Neural cell (in vitro differentiated cells): ENCODE measurements around the gene OOEP. TPM values are rescaled to one million over a fixed set of nuclear protein-coding genes. Genes with fewer than 3 reads are reported as not detected.

Experiments
- H2AFZ ChIP-seq: fragments of 200-600, 300-800 bp; sonication (generic), shearing (Covaris generic); 2 replicates; pipeline ENCODE4 v1.6.0; 2014; ENCODE audit warnings: low read depth, mild to moderate bottlenecking, antibody characterized with exemption, low read length, moderate library complexity
- H3F3A ChIP-seq: fragments of 200-600 bp; shearing (Covaris generic); 2 replicates; pipeline ENCODE4 v1.6.1; 2016; ENCODE audit warnings: mild to moderate bottlenecking, moderate library complexity, mixed read lengths, antibody characterized with exemption, low read length; ENCODE audit not compliant: insufficient read depth, poor library complexity, severe bottlenecking
- H3K27ac ChIP-seq: fragments of 200-600, 300-800 bp; sonication (generic), shearing (Covaris generic); 2 replicates; pipeline ENCODE4 v1.5.1; 2014; ENCODE audit warnings: mild to moderate bottlenecking, low read length, moderate library complexity
- H3K27me3 ChIP-seq: fragments of 300-800, 200-600 bp; sonication (generic), shearing (Covaris generic); 2 replicates; pipeline ENCODE4 v1.6.0; 2014; ENCODE audit warnings: mild to moderate bottlenecking, low read depth, low read length, moderate library complexity; ENCODE audit not compliant: insufficient read depth
- H3K36me3 ChIP-seq: fragments of 300-800, 200-600 bp; sonication (generic), shearing (Covaris generic); 2 replicates; pipeline ENCODE4 v1.5.1; 2014; ENCODE audit warnings: mild to moderate bottlenecking, antibody characterized with exemption, low read length, moderate library complexity; ENCODE audit not compliant: insufficient read depth
- H3K4me2 ChIP-seq: fragments of 300-800, 200-600 bp; sonication (generic), shearing (Covaris generic); 2 replicates; pipeline ENCODE4 v1.6.0; 2014; ENCODE audit warnings: mild to moderate bottlenecking, low read length
- H3K4me3 ChIP-seq: fragments of 300-800, 200-600 bp; sonication (generic), shearing (Covaris generic); 2 replicates; pipeline ENCODE4 v1.5.1; 2014; ENCODE audit warnings: mild to moderate bottlenecking, low read length, moderate library complexity
- H3K79me2 ChIP-seq: fragments of 200-600 bp; shearing (Covaris generic); replicated peaks from 2 replicates; pipeline ENCODE4 v1.6.0; 2014; ENCODE audit warnings: mild to moderate bottlenecking, low read length, moderate library complexity; ENCODE audit not compliant: insufficient read depth
- H3K9ac ChIP-seq: fragments of 300-800, 200-600 bp; sonication (generic), shearing (Covaris generic); 2 replicates; pipeline ENCODE4 v1.6.1; 2016; ENCODE audit warnings: mild to moderate bottlenecking, low read length, mixed read lengths
- H3K9me2 ChIP-seq: fragments of 200-600 bp; shearing (Covaris generic); 2 replicates; pipeline ENCODE4 v1.6.1; 2016; ENCODE audit warnings: mild to moderate bottlenecking, low read length, mixed read lengths; ENCODE audit not compliant: insufficient read depth
- H3K9me3 ChIP-seq: fragments of 200-600, 300-800 bp; sonication (generic), shearing (Covaris generic); 2 replicates; pipeline ENCODE4 v1.6.1; 2016; ENCODE audit warnings: mild to moderate bottlenecking, mixed run types, low read length, moderate library complexity, mixed read lengths
- H4K20me1 ChIP-seq: fragments of 200-600 bp; shearing (Covaris generic); 2 replicates; pipeline ENCODE4 v1.6.1; 2016; ENCODE audit warnings: mild to moderate bottlenecking, mixed run types; ENCODE audit not compliant: insufficient read depth
- EP300 ChIP-seq: fragments of 450-650 bp; conservative IDR thresholded peaks from 2 replicates; pipeline ENCODE4 v1.6.1; 2014; ENCODE audit warnings: antibody characterized with exemption, mild to moderate bottlenecking, moderate library complexity; ENCODE audit not compliant: poor library complexity, severe bottlenecking
- EZH2 ChIP-seq: fragments of 200-600, 300-800 bp; shearing (Covaris generic), sonication (generic); IDR thresholded peaks from 2 replicates; pipeline ENCODE4 v1.6.1; 2014; ENCODE audit warnings: antibody characterized with exemption, low read length, borderline replicate concordance, mild to moderate bottlenecking; ENCODE audit not compliant: insufficient read depth, poor library complexity, severe bottlenecking
- MXI1 ChIP-seq: fragments of 450-650 bp; conservative IDR thresholded peaks from 2 replicates; pipeline ENCODE4 v1.6.1; 2014; ENCODE audit warnings: antibody characterized with exemption, mild to moderate bottlenecking; ENCODE audit not compliant: poor library complexity, severe bottlenecking
- POLR2AphosphoS5 ChIP-seq: IDR thresholded peaks from 2 replicates; pipeline ENCODE4 v1.6.1; 2012
- RAD21 ChIP-seq: fragments of 450-650 bp; conservative IDR thresholded peaks from 2 replicates; pipeline ENCODE4 v1.6.1; 2014; ENCODE audit warnings: antibody characterized with exemption, mild to moderate bottlenecking, moderate library complexity
- SMC3 ChIP-seq: fragments of 450-650 bp; conservative IDR thresholded peaks from 2 replicates; pipeline ENCODE4 v1.6.1; 2014; ENCODE audit warnings: antibody characterized with exemption, mild to moderate bottlenecking, moderate library complexity; ENCODE audit not compliant: poor library complexity
- TAF1 ChIP-seq: IDR thresholded peaks from 2 replicates; pipeline ENCODE4 v1.6.1; 2012; ENCODE audit warnings: low read depth
- polyA plus RNA-seq: library from polyadenylated mRNA; depleted of rRNA; stranded (reverse); fragments of >200 nt; gene quantifications from 2 replicates; pipeline ENCODE4 v1.2.3, GENCODE V29; 2014
- TF ChIP-seq, protein P1 (sequence below): IDR thresholded peaks from 2 replicates; pipeline ENCODE4 v1.6.1; 2012; ENCODE audit warnings: borderline replicate concordance
- TF ChIP-seq, protein P2 (sequence below): fragments of 450-650 bp; IDR thresholded peaks from 2 replicates; pipeline ENCODE4 v1.5.1; 2014; ENCODE audit warnings: antibody characterized with exemption, mild to moderate bottlenecking, moderate library complexity; ENCODE audit not compliant: poor library complexity, severe bottlenecking

Gene OOEP
- polyA plus RNA-seq, 1 donor from 2014 or later, result not detected

DNA sequence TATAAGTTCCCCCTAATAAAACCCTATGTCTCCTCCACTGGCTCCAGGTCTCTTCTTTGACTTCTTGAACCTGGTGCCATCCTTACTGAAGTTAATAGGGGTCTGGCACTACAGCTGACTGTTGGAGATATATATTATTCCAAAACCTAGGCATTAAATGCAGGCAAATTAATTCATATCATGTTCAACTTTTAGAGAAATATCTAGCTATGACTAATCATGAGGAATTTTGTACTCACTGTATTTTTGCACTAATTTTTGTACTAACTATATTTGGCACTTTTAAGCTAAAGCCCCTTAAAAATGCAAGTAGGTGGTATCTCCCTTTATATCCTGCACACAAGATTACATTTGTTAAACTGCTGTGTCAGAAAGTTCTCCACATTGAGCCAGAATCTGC, 26.5 kb downstream of the OOEP start:
- H3F3A ChIP-seq, result no peaks in the 10 kb centered on the region
- no peak overlapping the region for H3K4me3 ChIP-seq
- no peaks in the 10 kb centered on the region for H3K27me3 ChIP-seq
- H3K9me2 ChIP-seq, result no peaks in the 10 kb centered on the region
- TF ChIP-seq MXI1 (no peak), EP300 (no peak), TAF1 (no peak), RAD21 (no peak), SMC3 (no peak), EZH2 (no peak), POLR2AphosphoS5 (no peak)
- TF ChIP-seq, protein P1, sequence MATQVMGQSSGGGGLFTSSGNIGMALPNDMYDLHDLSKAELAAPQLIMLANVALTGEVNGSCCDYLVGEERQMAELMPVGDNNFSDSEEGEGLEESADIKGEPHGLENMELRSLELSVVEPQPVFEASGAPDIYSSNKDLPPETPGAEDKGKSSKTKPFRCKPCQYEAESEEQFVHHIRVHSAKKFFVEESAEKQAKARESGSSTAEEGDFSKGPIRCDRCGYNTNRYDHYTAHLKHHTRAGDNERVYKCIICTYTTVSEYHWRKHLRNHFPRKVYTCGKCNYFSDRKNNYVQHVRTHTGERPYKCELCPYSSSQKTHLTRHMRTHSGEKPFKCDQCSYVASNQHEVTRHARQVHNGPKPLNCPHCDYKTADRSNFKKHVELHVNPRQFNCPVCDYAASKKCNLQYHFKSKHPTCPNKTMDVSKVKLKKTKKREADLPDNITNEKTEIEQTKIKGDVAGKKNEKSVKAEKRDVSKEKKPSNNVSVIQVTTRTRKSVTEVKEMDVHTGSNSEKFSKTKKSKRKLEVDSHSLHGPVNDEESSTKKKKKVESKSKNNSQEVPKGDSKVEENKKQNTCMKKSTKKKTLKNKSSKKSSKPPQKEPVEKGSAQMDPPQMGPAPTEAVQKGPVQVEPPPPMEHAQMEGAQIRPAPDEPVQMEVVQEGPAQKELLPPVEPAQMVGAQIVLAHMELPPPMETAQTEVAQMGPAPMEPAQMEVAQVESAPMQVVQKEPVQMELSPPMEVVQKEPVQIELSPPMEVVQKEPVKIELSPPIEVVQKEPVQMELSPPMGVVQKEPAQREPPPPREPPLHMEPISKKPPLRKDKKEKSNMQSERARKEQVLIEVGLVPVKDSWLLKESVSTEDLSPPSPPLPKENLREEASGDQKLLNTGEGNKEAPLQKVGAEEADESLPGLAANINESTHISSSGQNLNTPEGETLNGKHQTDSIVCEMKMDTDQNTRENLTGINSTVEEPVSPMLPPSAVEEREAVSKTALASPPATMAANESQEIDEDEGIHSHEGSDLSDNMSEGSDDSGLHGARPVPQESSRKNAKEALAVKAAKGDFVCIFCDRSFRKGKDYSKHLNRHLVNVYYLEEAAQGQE, result no peak
- TF ChIP-seq, protein P2, sequence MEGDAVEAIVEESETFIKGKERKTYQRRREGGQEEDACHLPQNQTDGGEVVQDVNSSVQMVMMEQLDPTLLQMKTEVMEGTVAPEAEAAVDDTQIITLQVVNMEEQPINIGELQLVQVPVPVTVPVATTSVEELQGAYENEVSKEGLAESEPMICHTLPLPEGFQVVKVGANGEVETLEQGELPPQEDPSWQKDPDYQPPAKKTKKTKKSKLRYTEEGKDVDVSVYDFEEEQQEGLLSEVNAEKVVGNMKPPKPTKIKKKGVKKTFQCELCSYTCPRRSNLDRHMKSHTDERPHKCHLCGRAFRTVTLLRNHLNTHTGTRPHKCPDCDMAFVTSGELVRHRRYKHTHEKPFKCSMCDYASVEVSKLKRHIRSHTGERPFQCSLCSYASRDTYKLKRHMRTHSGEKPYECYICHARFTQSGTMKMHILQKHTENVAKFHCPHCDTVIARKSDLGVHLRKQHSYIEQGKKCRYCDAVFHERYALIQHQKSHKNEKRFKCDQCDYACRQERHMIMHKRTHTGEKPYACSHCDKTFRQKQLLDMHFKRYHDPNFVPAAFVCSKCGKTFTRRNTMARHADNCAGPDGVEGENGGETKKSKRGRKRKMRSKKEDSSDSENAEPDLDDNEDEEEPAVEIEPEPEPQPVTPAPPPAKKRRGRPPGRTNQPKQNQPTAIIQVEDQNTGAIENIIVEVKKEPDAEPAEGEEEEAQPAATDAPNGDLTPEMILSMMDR, result no peak
- no peaks in the 10 kb centered on the region for H4K20me1 ChIP-seq
- H3K9me3 ChIP-seq, result no peaks in the 10 kb centered on the region
- no peak overlapping the region for H3K4me2 ChIP-seq
- H3K36me3 ChIP-seq, result no peaks in the 10 kb centered on the region
- H2AFZ ChIP-seq, result no peak overlapping the region
- H3K79me2 ChIP-seq, result no peaks in the 10 kb centered on the region
- no peak overlapping the region for H3K27ac ChIP-seq
- H3K9ac ChIP-seq, result no peak overlapping the region

DNA sequence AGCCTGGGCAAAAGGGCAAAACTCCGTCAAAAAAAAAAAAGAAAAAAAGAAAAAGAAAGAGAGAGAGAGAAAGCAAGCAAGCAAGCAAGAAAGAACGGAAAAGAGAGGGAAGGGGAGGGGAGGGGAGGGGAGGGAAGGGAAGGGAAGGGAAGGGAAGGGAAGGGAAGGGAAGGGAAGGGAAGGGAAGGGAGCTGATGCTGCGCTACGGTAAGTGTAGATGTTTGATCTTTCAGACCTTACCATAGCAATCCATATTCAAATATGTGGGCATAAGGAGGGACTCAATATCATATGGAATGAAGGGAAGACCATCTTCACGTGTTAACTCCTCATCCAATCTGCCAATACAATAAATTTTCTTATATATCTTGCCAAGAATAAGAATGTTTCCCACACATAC, 27.5 kb downstream of the OOEP start:
- H3K36me3 ChIP-seq, result no peaks in the 10 kb centered on the region

DNA sequence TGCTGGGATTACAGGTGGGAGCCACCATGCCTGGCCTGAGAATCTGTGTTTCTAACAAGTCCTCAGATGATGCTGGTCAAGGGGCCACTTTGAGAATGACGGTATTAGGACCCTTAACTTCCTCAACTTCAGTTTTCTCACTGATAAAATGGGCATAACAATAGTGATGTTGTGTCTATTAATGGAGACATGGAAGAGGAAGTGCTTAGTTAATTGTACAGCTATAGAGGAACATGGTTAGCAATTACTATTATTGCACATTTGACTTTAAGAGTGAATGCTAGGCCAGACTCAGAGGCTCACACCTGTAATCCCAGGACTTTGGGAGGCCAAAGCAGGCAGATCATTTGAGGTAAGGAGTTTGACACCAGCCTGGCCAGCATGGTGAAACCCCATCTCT, 28.4 kb downstream of the OOEP start:
- Histone ChIP-seq H3K4me2 (no peak overlapping the region), H3K27ac (no peak overlapping the region), H3K9me2 (no peaks in the 10 kb centered on the region), H3K36me3 (no peaks in the 10 kb centered on the region), H2AFZ (no peak overlapping the region), H3K4me3 (no peak overlapping the region), H3F3A (no peaks in the 10 kb centered on the region), H3K9ac (no peak overlapping the region), H3K27me3 (no peaks in the 10 kb centered on the region), H3K79me2 (no peaks in the 10 kb centered on the region), H3K9me3 (no peaks in the 10 kb centered on the region), H4K20me1 (no peaks in the 10 kb centered on the region)
- no peak for TF ChIP-seq POLR2AphosphoS5
- TF ChIP-seq, protein P1, result no peak
- TF ChIP-seq MXI1, result no peak
- no peak for TF ChIP-seq SMC3
- TF ChIP-seq, protein P2, result no peak
- TF ChIP-seq RAD21, result no peak
- TF ChIP-seq EP300, result no peak
- no peak for TF ChIP-seq TAF1
- no peak for TF ChIP-seq EZH2

More for the DNA sequence above, 27.5 kb downstream of the OOEP start:
- no peak overlapping the region for H3K9ac ChIP-seq
- H3K4me3 ChIP-seq, result no peak overlapping the region
- H3K27ac ChIP-seq, result no peak overlapping the region
- H4K20me1 ChIP-seq, result no peaks in the 10 kb centered on the region
- no peaks in the 10 kb centered on the region for H3K27me3 ChIP-seq
- no peaks in the 10 kb centered on the region for H3F3A ChIP-seq
- TF ChIP-seq SMC3 (no peak), RAD21 (no peak), POLR2AphosphoS5 (no peak)
- H2AFZ ChIP-seq, result no peak overlapping the region
- no peaks in the 10 kb centered on the region for H3K9me2 ChIP-seq
- H3K9me3 ChIP-seq, result no peaks in the 10 kb centered on the region
- H3K4me2 ChIP-seq, result no peak overlapping the region
- no peaks in the 10 kb centered on the region for H3K79me2 ChIP-seq
